Skin of body (tissue), 2 donors: ENCODE results near the gene CXXC1. TPM values are rescaled to one million over a fixed set of nuclear protein-coding genes. Genes with fewer than 3 reads are reported as not detected.
"Not testable (repeated sequence)": the region's sequence is repeated elsewhere in the genome, so short reads cannot be mapped to it uniquely, and the experiment has no call there.

Source experiments
- DNase-seq: peaks from one replicate; lab custom pipeline; 2025; lab: John Stamatoyannopoulos, UW
- total RNA-seq: library from RNA; depleted of rRNA; stranded (reverse); fragments of >200 nt; gene quantifications from one replicate; pipeline ENCODE4 v1.2.3, GENCODE V29; 2014

Gene CXXC1
- total RNA-seq, 1 donor from 2014 or later: 35.9 TPM

DNA sequence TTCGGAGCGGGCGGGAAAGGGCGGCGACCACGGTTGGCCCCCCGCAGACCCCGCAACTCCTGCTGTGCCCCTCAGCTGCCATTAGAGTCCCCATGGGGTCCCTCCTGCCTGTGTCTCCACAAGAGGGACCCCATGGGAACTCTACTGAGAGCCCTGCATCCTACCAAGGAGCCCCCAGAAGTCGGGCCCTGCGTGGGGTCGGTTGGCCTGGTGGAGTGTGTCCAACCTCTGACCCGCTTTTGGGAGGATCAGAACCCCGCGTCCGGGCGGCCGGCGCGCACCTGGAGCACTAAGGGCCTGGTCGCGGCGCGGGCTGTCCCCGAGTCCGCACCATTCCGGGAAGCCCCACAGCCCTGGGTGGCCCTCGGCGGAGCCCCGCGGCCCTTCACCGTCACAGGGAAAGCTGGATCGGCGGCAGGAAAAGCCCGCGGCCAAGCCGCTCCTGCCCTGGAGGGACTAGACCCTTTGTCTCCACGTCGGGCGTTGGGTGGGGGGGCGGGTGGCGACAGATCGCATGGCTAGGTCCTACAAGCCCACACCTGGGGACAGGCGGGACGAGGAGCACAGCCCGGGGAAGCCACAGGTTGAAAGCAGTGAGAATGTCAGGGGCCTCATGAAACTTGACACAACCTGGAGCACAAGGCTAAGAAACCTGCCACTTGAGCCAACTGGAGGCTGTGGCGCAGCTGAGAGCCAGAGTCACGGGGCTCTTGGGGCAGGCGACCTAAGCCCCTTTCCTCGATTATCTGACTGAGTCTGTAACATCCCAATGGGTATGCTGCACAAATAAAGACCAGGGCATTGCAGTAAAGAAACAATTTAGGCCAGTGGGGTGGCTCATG is 11.2 kb upstream of the CXXC1 start:
- no peak for DNase-seq

DNA sequence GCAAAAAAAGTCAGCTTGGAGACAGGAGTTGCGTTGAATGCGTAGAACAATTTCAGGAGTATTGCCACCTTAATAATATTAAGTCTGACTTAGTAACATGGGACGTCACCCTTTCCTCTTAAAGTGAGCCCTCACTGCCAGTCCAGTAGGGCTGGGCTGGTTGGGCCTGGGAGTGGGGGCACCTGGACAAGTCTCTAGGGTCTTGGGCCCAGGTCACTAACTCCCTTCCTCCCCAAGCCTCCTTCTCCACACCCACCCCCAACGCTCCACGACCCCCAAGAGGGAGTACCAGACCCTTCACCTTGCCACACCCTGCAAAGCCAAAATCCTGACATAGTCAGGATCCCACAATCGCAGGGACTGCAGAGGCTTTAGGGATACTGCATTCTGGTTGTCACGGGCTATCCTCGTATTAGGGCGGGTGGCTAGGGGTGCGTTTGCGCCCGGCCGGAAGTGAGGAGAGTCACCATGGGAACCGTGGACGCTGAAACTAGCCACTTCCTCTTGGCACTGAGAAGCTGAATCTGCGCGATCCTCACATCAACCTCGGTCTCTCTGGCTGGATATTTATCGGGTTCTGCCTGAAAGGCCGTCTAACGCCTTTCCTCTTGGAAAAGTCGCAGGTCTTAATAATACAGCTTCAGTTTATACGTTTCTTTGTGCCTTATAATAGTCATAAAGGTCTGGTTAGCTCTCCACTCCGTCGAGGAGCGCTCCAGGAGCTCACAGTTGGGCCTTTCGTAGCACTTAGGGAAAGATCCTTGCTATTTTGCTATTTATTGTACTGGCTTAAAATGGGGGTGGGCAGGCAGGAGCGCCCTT is 10.3 kb upstream of the CXXC1 start:
- peak; percentile 28 for DNase-seq

DNA sequence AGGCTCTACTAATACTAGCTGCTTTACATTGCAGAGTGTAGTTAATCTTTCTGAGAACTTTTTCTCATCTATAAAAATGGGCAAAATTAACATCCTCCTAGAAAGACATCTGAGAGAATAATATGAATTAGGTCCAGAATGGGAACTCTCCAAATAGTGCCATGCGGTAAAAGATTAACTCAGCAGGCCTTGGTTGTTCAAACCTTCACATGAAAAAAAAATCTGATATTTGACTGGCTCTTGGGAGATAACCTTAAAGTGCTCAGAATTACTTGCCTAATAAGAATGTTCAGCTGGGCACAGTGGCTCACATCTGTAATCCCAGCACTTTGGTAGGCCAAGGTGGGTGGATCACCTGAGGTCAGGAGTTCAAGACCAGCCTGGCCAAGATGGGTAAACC is 5.5 kb upstream of the CXXC1 start:
- no peak for DNase-seq

DNA sequence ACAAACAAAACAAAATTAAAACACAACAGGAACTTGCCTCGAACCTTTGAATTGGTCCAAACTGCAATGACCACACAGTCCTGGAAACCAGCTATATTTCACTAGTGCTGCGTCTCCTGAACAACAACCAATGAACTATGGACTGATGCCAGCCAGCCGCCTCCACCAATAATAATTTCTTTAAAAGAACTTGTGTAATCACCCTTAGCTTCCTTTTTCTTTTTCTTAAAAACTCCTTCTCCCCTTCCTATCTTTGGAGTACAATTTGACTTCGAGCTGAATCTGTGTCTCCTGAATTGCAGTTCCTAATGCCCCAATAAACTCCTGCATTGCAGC is 1.6 kb upstream of the CXXC1 start:
- DNase-seq: no peak

DNA sequence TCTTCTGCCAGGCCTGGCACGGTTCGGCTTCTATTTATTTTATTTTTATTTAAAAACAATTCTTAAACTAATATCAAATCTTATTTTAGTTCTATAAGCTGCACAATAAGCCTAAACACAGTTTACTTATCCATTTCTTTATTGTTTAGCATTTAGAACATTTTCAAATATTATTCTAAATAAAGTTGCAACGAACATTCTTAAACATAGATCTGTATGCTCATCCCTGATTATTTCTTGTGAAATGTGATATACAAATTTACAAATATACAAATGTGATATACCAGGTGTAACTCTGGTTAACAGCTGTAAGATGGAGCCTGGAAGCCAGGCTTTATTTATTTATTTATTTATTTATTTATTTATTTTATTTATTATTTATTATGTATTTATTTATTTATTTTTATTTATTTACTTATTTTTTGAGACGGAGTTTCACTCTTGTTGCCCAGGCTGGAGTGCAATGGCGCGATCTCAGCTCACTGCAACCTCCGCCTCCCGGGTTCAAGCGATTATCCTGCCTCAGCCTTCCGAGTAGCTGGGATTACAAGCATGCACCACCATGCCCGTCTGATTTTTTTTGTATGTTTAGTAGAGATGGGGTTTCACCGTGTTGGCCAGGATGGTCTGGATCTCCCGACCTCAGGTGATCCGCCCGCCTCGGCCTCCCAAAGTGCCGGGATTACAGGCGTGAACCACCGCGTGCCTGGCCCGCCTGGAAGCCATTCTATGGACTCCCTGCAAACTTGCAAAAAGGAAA is 1.0 kb upstream of the CXXC1 start:
- DNase-seq: not testable (repeated sequence)

DNA sequence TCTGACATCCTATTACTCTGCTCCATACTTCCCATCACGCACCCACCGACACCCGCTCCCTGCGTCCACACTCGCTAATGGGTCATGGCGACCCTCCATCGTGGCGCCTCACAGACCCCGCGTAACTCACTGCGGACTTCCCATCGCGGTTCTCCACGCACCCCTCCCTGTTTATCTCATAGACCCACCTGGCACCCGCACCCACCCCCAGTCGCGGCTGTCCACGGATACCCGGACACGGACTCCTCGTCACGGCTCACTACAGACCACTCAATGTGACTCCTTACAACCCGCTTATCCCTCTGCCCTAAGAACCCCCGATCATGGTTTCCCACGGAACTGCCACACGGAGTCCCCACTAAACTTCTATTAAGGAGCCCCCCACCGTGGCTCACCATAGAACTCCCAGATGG is 458 bp downstream of the CXXC1 start:
- no peak for DNase-seq

DNA sequence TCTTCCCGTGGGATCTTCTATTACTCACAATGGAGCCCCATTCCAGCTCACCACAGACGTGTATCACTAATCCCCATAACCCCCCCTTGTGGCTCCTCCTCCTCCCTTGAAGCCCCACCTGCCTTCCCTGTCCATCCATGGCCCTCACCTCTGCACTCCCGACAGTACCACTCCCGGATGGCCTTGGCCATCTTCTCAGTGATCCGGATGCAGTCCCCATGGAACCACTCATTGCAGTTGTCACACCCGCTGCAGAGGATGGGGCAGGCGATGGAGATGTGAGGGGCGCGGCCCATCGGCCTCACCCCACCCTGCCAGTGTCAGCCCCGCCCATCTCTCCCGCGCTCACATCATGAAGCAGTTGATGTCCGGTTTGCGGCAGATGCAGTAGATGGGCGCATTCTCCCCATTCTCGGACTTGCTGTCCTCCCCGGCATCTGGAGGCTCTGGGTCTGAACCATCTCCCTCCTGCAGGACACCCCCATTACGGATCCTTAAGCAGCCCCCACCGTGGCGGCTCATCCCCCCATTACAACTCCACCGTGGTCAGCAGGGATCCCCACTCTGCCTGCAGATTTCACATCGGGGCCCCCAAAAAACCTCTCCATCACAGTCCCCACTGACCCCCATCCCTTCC is 983 bp downstream of the CXXC1 start:
- no peak for DNase-seq

DNA sequence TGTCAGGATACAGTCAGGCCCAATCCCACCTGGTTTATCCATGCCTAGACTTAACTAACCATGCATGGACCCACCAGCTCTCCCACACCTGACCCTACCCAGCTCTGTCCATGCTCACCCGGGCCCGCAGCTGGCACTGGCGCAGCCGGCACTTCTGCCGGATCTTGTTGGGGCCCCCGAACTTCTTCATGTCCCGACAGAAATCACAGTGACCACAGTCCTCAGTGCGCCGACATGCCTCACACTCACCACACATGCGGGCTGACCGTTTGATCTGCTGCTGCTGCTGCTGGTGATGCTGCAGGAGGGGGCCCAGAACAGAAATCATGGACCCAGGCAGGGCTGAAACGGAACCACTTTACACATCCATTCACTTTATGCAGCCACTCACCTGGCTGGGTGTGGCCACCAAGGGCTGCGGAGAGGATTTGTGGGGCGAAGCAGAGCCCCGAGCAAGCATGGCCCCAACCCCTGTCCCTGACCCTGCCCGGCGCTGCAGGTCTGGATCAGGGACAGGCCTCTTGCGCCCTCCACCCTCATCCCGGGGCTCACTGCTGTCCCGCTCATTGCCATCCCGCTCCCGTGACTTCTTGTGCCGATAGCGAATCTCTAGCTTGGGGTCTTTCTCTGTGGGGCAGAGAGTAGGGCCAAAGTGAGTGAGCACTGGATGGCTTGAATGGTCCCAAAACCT is 1.7 kb downstream of the CXXC1 start:
- DNase-seq: no peak

DNA sequence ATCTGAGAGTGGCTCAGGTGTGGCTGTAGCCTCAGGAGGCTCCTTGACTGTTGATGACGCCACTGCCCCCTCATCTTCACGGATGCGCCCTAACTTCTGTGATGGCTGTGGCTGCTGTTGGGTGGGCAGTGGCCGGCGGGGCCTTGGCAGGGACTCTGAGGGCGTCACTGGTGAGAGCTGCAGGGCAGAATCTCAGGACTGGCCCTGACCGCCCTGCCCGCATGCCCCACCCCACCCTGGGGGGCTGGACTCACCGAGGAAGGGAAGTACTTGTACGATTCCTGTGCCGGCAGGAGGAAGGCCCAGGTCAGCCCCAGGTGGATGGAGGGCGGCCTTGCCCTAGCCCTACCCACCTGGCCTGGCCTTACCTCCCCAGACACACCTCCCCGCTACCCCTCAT is 2.4 kb downstream of the CXXC1 start:
- DNase-seq: no peak

DNA sequence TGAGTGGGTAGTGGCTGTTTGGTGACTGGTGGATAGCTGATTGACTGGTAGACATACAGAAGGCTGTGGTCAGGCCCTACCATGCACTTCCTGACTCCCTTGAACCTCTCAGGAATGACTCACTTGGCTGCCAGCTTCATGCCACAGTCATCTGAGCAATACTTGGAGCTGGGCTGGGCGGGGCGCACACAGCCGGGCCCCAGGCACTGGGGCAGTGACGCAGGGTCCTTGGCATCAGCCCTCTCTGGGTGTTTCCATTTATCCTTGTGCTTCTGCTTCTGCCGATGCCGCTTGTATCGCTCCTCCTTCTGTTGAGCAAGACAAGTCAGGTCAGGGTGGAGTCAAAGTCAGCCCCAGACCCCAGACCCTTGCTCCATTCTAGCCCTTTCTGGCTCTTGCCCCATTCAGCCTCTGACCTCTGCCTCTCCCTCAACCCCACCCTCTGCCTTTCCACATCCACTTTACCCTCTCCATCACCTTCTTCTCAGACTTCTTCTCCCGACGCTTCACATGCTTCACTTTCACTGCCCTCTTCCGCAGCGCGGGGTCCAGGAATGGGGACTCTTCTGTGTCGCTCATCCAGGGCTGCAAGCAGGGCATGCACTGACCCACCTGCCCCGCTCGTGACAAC is 3.1 kb downstream of the CXXC1 start:
- no peak for DNase-seq

DNA sequence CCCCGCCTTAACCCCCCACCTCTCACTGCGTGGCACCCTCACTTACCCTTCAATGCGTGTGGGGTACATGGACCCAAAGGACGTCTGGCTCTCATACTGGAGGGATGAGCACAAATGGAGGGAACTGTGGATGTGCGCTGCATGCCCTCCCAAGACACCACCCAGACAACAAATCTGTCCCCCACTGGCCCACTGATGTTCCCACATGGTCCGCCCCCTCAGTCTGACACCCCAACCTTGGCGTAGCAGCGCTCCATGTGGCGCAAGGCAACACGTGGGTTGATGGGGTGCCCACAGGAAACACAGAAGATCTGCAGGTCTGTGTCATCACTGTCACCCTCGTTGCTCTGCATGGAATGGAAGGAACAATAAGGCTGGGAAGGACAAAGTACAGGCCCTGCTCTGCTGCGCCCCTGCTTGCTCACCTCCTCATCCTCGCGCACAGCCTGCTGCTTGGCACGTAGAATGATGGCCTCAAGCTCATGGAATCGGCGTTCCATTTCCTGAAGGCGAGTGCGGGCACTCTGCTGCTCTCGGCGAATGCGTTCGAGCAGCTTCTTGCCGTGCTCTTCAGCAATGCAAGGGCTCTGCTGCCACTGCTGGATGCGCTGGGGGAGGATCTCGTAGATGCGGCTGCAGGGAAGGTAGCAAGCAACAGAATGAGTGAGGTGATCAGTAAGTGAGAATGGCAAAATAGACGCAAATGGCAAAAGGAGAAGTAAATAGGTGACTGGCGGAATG is 3.9 kb downstream of the CXXC1 start:
- DNase-seq: no peak

DNA sequence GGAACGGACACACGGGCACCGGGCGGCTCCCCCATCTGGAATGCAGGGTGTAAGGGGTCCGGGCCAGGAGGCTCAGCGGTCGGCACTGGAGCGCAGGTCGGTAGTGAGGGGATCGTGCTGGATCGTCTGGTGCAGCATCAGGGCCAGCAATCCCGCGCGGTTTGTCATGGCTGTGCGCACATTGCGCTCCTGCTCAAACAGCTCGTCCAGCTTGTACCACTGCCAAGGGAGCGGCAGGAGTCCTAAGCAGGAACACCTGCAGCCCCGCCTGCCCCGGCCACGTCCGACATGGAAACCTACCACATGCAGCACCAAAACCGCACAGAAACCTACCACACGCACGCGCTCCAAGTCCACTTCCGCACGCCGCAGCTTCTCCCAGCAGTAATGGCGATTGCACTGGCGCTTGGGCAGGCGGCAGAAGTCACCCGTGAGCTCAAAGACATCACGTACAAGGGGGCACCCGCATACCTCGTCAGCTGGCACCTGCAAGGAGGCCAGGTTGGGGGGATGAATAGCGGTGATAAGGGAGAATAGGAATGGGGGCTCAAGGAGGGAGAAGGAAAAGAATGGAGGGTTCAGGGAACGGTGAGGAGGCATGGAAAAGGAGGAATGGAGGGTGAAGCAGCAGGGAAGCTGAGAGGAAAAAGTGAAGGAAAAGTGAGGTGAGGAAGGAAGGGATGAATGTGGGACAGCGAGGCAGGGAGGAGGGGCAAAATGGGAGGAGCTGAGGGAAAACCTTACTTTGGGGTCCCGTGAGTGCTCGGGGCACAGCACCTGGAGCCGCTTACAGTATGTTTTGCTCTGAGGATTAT is 4.8 kb downstream of the CXXC1 start:
- no peak for DNase-seq

DNA sequence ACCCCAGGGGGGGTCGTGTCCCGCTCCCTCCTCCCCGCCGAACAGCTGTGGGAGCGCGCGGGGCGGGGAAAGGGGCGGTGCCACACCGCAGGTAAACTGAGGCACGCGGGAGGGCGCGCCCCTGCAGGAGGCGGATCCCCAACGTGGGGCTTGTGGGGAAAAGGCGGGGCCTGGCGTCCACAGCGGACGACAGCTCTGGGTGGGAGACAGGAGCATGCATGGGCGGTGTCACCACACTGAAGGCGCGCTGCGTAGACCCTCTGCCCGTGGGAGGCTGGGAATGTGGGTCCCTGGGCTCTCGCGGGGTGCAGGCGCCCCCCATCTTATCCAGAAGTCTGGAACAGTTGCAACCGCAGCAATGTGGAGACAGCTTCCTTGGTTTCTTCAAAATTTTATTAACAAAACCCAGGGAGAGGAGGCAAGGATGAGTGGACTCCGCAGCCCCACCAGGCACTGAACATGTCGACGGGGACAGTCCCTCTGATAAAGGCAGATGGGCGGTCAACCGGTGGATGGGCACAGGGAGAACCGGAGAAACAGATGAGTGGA is 5.4 kb downstream of the CXXC1 start:
- DNase-seq: no peak

DNA sequence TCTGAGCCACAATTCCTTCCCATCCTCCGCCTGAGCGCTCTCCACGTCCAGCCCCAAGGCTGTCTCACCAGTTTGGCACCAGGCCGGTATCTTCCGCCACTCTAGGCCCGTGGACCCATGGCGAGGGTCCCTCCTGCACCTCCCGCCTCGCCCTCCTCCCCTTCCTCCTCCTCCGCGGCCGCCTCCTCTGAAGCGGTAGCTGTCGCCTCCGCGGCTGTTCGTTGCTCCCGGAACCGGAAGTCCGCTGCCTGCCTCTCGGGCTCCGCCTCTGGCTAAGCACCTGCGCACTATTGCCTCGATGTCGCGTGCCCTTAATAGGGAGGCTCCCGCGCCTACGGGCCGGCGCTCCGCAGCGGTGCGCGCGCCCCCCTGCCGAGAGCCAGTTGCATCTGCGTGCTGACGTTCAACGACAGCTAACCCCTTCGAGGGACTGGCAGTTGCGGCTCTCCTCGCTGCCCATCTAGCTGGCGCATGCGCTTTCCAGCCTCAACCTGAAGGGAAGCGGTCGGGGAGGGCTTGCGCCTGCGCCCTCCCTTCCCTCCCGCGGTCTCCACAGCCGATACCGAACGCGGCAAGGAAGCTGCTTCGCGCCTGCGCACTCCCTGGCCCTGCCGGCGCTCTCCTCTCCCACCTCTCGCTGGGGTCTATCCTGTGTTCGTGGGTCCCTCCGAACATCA is 6.1 kb downstream of the CXXC1 start, which contains the start of gene MBD1:
Gene MBD1 (minus strand): TSS at position 229 of the 677 bp plus-strand sequence. CDS start 1,531 bp downstream, outside the sequence.
- DNase-seq: peak; percentile 98

DNA sequence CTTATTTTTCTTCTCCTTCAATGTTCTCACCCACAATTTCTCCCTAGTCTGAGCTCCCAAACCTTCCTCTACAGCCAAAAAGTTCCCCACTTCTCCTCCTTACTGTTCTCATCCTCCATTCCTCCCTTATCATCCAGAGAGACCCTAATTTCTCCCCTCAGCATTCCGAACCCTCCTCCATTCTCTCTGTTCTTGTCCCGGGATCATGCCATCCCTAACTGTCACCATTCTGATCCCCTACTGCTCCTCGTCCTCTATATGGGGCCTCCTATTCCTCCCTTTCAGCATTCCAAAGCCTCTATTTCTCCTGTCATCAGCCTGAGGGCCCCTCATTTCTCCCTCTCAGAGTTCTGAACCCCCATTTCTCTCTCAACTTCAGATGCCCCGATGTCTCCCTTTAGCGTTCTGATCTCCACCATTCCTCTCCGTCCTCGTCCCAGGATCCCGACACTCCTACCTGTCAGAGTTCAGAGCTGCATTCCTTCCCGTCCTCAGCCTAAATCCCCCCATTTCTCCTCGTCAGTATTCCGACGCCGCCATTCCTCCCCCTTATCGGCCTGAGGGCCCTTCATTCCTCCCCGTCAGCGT is 6.7 kb downstream of the CXXC1 start:
- DNase-seq: peak; percentile 68

DNA sequence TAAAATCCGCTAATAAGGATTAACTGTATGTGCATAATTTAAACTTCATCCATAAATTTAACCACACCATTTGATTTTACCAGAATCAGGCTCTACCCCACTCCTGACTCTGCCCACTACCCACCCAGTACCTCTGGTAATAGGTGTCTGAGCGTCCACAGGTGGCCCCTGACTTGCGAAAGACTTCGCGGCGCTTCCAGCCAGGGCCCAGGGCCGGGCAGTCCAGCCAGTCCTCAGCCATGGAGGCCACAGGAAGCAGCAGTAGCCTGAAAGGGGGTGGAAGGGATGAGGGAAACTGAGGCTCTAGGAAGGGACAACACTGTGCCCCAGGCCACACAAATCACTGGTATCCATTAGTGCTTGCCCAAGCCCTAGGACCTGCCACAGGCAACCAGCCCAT is 7.7 kb downstream of the CXXC1 start:
- no peak for DNase-seq

DNA sequence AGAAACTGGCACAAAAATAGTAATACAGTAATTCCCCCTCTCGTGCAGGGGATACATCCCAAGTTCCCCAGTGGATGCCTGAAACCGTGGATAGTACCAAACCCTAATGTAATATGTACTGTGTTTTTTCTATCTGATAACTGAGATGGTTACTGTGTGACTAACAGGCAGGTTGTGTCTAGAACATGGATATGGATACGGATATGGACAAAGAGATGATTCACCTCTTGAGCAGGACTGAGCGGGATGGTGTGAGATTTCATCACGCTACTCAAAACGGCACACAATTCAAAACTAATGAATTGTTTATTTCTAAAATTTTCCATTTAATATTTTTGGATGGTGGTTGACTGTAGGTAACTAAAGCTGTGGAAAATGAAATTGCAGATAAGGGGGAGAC is 9.6 kb downstream of the CXXC1 start:
- no peak for DNase-seq
